ENCODE results near the gene NPHP4. TPM values are rescaled to one million over a fixed set of nuclear protein-coding genes. Genes with fewer than 3 reads are reported as not detected.

The NPHP4 gene
- total RNA-seq, 1 donor from 2014 or later, result 4.0 TPM

DNA sequence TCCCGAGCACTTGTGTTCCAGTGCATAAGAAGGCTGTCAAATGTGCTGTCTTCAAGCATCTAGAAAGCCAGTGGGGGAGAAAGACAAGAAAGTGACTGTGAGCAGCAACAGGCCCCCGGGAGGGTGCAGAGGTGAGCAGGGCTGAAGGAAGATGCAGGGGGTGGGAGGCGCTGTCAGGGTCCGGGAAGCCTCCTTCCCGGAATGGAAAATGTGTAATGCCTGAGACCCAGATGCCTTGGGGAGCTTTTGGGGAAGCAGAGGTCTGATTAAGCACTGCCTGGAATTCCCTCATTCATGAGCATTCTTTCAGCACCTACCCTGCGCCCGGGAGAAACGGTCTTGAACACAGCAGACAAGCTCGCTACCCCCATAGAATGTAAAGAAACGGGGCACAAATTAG lies 1.3 kb downstream of the NPHP4 start:
- DNase-seq (ENCODE audit: low read depth, low spot score), result no peak

DNA sequence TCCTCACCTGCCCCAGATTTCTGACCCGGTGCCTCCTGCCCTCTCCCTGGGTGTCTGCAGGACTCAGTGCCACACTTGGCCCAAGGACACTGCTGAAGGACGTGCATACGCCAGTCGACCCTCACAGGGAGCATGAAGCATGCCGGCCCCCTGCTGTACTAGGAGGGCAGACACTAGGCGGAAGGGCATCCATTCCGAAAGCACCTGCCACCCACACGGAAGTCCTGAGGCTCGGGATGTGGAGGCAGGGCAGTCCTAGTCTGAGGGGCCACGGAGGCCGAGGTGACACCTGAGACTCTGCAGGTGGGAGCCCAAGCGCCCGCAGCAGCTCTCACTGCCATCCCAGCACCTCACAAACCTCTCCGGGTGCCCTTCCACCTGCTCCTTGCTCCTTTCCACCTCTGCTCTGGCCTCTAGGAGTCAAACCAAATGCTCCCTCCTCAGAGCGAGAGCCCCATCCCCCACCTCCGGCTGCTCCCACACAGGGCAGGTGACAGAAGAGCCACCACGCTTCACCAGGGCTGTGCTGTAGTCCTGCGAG lies 2.4 kb downstream of the NPHP4 start:
- no peak for DNase-seq (ENCODE audit: low read depth, low spot score)

DNA sequence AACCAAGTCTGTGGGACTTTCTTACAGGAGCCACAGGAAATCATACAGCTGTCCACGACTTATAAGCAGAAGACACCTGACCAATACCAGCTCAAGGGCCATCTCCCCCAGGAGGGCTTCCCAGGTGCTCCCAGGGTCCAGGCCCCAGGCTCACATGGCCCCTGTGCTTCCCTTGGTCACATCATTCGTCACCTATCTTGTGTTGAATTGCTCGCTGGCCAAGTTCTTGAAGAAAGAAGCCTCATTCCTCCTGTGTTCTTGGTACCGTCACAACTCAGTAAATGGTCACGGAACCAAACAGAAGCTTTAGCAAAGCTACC lies 3.0 kb downstream of the NPHP4 start:
- no peak for DNase-seq (ENCODE audit: low read depth, low spot score)

DNA sequence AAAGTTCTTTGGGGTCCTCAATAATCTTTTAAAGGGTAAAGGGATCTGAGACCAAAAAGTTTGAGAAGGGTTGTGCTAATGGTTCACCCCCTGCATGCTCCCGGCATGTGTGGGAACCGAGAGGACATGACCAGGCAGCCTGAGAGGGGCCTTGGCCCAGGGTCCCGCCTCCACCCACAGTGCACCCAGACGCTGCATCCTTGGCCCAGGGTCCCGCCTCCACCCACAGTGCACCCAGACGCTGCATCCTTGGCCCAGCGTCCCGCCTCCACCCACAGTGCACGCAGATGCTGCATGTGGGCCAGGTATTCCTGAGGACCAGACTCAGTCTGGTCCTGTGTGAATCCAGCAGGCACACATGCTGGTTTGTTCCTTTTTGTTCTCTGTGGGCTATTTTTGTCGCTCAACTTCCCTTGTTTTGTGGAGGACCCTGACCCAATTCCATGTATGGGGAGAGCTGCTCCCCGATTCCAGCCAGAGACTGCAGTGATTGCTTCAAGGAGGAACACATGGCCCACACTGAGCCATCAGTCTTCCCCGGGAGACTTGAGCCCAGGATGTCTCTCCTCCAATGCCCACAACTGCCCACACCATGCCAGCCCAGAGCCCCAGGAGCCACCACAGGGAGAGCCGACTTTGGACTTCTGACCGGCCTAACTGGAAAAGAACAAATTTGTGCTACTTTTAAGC lies 3.5 kb downstream of the NPHP4 start:
- no peak for DNase-seq (ENCODE audit: low read depth, low spot score)

DNA sequence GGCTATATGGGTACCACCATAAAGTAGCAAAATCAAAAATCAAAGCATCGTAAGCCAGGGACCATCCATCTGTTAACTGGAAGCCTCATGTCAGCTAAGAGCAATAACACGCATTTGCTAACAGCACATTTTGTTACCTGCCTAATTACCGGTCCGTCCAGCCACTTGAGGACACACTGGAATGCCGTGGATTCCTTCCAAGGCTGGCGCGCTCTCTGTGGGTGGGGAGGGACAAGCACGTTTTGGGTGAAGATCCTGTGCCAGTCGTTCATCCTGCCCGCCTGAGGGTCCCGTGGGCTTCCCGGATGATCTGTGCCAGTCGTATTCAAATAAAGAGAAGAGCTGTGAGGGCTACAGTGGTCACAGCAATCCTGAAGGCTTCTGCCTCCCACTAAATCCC lies 6.2 kb downstream of the NPHP4 start:
- no peak for DNase-seq (ENCODE audit: low read depth, low spot score)

DNA sequence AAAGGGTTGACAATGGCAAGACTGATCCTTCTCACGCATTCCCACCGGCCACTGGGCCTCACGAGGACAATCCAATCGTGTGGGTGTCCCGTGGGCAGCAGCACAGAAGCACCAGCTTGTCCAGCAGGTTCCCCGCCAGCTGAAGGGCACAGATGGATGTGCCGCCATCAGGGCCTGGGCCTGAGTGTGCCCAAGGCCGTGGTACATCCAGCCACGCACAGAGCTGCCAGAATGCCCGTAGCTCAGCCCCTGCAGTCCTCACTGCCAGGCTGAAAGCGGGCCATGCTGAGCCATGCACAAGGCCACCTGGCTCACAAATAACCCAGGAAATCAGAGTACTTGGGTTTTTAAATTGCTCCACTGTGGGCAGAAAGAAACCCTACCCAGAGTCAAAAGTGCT lies 7.0 kb downstream of the NPHP4 start:
- no peak for DNase-seq (ENCODE audit: low read depth, low spot score)

DNA sequence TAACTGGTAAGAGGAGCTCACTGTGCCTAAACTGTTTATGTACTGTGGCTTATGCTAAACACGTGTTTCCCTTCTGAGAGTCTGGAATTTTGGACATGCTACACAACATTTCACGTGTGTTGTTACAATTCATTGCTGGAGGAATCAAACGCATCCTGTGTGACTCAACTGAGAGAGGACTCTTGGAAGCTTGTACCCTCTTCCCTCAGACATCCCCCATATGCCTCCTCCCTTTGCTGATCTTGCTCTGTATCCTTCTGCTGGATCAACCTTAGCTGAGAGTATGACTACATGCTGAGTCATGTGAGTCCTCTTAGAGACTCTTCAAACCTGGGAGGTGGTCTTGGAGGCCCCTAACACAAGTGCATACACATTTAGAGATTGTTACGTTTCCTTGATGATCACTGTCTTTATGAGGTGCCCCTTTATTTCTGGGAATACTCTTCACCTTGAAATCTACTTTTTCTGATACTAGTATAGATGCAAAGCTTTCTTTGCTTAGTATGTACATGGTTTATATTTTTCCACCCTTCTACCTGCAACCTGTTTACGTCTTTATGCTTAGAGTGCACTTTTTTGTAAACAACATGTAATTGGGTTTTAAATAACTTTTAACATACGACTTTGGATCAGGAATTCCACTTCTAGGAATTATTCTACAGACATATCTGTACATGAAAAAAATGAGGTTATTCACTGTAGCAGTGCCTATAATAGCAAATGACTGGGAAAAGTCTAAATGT lies 8.7 kb downstream of the NPHP4 start:
- no peak for DNase-seq (ENCODE audit: low read depth, low spot score)

DNA sequence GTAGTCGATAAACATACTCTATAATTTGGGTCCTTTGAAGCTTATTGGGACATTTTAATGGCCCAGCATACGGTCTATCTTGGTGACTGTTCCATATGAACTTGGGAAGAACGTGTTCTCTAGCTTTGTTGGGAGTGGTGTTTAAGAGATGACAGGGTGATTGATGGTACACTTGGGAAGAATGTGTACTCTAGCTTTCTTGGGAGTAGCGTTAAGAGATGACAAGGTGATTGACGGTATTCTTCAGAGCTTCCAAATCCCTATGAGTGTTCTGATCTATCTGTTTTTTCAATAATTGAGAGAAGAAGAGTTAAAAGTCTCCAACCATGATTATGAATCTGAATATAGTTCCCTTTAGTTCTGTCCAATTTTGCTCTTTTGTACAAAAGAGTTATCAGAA lies 9.4 kb downstream of the NPHP4 start:
- DNase-seq (ENCODE audit: low read depth, low spot score), result no peak

DNA sequence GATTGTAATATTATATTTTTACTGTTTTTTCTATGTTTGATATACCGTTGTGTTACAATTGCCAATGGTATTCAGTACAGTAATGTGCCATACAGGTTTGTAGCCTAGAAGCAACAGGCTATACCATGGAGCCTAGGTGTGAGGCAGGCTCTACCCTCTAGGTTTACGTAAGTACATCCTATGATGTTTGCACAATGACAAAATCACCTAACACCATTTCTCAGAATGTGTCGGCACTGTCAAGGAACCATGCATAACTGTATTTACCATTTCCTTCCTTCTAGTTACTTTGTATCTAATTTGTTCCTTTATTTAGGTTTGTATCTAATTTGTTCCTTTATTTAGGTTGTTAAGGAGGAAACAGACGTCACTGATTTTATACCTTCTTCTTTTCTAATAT lies 9.9 kb downstream of the NPHP4 start:
- DNase-seq (ENCODE audit: low read depth, low spot score), result no peak

DNA sequence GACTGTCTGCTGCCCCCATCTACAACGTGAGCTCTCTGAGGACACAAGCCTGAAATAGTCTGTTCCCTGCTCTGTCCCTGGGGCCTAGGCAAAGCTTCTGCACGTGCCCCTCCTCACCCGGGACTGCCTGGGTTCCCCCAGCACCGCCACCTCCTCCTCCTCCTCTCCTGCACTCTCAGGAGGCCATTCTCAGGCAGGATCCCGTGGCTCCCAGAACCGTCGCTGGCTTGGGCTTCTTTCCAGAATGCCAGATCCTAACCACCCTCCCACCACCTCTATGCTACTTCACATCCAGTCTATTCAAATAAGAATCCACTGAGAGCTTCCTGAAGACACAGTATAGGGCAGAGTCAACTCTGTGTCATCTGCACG lies 11.2 kb downstream of the NPHP4 start:
- no peak for DNase-seq (ENCODE audit: low read depth, low spot score)

DNA sequence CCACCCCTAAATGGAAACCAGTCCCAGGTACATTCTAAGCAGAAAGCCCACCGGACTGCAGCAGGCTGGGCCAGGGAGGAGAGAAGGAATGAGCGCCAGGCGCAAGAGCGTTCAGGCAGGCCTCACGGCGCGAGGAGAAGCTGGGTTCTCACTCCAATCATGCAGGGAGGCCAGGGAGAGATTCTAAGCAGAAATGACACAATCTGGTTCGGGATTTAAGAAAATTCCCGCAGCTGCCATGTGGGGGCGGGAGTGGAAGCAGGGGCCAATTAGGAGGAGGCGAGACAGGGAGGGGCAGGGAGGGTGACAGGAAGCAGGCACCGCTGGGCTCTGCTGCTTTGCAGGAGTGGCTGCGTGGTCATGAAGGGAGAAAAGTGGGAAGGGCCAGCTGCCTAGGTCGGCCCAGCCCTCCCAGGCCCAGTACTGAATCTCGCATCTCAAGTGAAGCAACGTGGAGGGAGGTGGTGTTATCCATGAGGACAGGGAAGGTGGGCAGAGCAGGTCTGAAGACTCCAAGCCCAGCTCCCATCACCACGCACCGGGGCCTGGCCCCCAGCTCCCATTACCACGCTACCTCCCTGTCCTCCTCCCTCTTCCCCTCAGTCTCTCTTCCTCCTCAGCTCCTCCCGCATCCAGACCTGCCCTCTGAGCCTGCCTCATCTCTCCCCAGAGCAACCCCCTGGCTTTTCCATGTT lies 11.8 kb downstream of the NPHP4 start:
- DNase-seq (ENCODE audit: low read depth, low spot score), result no peak

DNA sequence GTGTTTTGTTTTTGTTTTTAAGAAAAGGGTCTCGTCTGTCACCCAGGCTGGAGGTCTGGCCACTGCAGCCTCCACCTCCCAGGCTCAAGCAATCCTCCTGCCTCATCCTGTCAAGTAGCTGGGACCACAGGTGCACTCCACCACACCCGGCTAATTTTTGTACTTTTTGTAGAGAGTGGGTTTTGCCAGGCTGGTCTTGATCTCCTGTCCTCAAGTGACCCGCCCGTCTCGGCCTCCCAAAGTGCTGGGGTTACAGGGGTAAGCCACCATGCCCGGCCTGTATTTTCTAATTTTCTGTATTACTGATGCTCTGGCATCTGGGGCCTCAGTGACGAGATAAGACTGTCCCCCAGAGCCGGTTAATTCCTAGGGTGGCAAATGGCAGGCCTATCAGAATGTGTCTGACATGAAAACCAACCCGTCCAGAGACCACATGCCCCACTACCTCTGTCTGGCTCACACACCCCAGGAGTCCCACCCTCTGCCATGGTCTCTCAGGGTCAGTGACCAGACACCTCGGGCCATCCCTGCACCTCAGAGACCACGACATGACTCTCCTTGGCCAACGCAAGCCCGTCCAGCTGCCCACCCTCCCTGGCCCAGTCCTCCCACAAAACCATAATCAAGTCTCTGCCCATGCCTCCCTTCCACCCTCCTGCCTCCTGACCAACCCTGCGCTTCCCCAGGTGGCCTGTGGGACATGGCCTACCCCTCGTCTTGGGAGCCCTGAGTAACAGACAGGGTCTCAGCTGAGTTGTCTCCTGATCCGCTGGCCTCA lies 12.5 kb downstream of the NPHP4 start:
- DNase-seq (ENCODE audit: low read depth, low spot score), result no peak

DNA sequence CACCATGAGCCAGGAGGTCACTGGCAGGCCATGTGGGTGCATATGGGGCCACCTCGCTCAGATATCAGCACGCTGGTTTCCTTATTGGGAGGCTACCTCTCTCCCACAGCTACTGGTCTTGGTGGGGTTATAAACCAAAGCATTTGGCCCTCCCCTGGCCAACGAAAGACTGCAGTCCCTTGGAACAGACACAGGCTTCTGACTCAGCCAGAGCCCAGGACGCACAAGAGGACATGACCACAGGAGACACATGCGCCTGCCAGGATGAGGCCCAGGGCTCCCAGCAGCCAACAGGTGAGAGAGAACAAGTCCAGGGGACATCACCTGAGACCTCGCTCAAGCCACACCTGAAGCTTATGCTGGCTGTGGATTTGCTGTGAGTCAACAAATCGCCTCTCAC lies 13.8 kb downstream of the NPHP4 start:
- no peak for DNase-seq (ENCODE audit: low read depth, low spot score)

DNA sequence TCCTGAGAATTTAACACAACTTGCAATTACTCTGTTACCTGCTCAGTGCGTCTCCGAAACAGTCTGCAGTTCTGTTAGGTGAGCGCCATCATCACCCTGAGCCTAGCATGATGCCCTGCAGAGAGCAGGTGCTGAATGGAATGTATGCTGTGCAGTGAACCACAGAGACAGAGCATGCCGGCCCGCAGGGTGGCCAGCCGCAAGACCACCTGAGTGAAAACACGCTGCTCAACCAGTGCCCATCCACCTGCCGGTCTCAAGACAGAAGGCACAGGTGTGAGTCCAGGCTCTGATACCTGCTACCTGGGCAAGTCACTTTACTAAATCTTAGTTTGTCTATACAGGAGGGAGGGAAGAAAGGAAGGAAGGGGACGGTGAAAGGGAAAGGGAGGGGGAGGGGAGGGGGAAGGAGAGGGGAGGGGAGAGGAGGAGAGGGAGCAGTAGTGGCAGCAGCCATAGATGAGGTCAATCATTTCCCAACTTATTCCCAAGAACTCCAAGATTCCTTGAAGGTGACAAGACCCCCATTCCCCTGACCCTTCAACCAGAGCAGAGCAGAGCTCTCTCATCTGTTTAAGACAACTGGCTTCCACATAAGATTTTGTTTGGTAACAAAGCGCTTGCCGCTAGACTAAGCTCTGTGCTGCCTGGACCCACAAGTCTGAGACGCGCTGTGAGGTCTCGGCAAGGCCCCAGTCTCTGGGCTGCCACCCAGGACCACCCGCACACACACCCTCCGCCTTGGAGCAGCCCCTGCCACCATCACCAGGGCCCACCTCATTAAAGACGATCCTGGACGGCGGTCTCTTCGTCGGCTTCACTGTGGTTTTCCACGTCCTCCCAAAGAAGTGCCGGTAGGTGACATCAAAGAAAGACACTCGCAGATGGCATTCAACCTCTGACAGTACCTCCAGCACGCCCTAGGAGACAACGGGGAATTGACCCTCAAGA lies 14.5 kb downstream of the NPHP4 start:
- no peak for DNase-seq (ENCODE audit: low read depth, low spot score)

DNA sequence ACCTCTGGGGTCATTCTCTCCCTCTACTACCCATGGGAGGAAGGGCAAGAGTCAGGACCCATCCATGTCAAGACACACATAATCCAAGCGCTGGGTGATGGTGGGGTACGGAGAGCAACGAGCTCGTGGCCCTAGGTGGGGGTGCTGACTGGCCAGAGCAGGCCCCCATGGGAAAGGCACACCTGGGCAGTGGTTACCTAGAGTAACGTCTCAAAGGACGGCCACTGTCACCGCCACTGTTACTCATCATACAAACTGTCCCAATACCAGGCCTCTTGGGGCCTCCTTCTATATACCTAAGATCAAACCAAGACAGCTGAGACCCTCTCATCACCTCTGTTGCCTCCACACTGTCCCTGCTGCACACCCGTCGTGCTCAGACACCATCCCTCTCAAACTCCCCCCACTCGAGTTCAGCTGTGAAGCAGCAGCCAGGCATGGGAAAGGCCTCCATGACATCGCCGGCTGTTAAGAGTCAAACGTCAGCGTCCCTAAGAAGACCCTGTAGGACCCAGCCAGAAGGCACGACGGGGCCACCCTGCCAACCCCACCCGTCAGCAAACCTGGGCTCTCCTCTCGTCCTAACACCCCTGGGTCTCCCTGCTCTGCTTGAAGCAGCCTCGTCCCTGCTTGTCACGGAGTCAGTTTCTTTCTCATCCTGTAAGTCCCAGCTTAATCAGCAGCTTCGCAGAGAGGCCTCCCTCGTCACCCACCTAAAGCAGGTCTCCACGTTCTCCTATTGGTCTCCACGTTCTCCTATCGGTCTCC lies 15.3 kb downstream of the NPHP4 start:
- no peak for DNase-seq (ENCODE audit: low read depth, low spot score)

DNA sequence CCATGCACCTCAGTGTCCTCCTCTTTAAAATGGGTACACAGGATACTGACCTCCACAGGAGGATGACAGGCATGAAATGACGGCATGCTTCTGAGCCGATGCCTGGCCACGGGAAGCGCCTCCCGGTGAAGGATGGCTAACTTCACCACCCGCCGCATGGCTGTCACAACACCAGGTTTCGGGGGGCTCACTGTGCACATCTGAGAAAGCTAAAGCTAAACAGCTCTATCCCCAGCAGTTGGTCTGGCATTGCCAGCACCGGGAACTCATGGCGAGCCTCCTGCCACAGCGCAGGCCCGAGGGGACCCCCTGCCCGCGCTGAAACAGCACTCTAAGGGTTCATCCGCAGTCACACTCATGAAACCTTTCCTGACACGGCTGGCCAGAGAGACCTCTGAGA lies 16.0 kb downstream of the NPHP4 start:
- DNase-seq (ENCODE audit: low read depth, low spot score), result no peak

DNA sequence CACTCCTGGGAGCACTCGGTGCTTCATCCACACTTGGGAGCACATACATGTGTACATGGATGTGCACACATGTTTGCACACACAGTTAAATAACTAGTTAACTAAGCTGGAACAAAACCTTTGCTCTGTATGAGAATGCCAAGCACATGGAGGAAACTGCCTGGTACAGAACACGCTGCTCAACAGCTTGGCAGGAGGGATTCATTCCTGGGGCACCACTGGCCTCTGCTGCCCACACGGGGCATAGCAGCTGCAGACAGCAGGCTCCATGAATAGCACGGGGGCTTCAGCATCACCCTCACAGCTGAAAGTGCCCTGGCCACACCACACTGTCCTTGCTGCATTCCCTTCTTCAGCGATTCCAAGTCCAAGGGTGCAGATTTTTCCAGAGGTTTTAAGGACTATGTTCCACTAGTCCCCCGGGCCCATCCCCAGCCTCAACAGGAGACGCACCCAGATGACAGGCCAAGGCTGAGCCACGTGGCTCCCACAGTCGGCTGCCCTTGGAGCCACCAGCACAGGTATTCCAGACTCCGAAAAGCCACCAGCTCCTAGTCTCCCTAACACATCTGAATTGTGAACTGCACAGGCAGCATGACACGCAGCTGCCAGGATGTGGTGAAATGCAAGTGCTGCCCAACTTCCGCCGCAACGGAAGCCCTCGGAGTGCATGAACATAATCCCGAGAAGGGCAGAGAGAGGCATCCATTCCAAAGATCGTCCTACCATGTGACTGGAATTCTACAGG lies 16.9 kb downstream of the NPHP4 start:
- DNase-seq (ENCODE audit: low read depth, low spot score), result peak; percentile 27

DNA sequence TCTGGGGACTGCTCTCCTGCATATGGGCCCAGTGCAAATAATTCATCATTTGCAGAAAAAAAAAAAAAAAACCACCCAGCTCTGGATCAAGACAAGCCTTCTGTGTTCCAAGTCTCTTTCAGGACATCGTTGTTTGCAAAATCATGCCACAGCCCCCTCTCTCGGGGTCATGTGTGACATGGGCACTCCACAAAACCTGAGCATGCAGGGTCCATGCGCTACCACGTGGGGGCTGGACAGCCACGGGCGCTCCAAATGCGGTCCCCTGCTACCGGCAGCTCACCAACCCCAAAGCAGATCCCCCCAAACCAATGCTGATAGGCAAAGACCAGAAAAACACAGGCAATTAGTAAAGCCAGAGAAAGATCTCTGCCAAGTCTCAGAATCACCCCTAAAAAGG lies 17.6 kb downstream of the NPHP4 start:
- no peak for DNase-seq (ENCODE audit: low read depth, low spot score)

DNA sequence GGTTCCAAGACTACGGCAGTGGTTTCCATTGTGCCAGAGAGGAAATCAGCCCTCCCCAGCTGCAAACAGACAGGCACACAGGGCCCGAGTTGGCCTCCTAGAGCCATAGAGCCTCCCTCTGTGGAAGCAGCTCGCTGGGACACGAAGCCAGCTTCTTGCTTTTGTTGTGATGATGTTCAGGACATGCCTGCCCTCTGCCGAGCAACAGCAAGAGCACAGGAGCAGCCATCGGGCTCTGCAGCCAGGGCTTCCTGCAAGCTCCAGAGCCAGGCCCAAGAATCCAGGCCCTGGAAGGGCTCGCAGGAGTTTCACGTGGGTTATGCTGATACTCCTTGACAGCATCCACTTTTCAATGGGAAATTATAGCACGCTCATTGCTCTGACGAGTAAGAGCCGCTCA lies 18.5 kb downstream of the NPHP4 start:
- DNase-seq (ENCODE audit: low read depth, low spot score), result no peak
